ENCODE results near the gene SF3A2.

SF3A2 gene

GRCh38 chr19:2235381-2236063, 1.1 kb upstream of the SF3A2 start:
- peak overlapping the region; percentile 89 for H3K4me3 ChIP-seq (replicated peaks; ENCODE audit: low read depth, low read length)
- no peak for DNase-seq (ENCODE audit: extremely low read depth, low read depth)
- TF ChIP-seq CTCF (IDR thresholded peaks at IDR 0.05; ENCODE audit: low read depth, low read length, missing control alignments): no peak

- peak overlapping the region; percentile 89 for H3K4me3 ChIP-seq (replicated peaks; ENCODE audit: low read depth, low read length)
- TF ChIP-seq CTCF (IDR thresholded peaks at IDR 0.05; ENCODE audit: low read depth, low read length, missing control alignments): no peak
- DNase-seq (ENCODE audit: extremely low read depth, low read depth): no peak
These were observed 635 bp upstream of the SF3A2 start for GRCh38 chr19:2236064-2236313.

GRCh38 chr19:2237051-2237868, 636 bp downstream of the SF3A2 start:
- DNase-seq (ENCODE audit: extremely low read depth, low read depth): no peak
- H3K4me3 ChIP-seq (replicated peaks; ENCODE audit: low read depth, low read length): peak overlapping the region; percentile 89

GRCh38 chr19:2237869-2238153, 1.2 kb downstream of the SF3A2 start:
- TF ChIP-seq CTCF (IDR thresholded peaks at IDR 0.05; ENCODE audit: low read depth, low read length, missing control alignments): no peak
- DNase-seq (ENCODE audit: extremely low read depth, low read depth): no peak
- peak overlapping the region; percentile 89 for H3K4me3 ChIP-seq (replicated peaks; ENCODE audit: low read depth, low read length)

More at GRCh38 chr19:2237051-2237868, 636 bp downstream of the SF3A2 start:
- TF ChIP-seq CTCF (IDR thresholded peaks at IDR 0.05; ENCODE audit: low read depth, low read length, missing control alignments): no peak

- no peak for TF ChIP-seq CTCF (IDR thresholded peaks at IDR 0.05; ENCODE audit: low read depth, low read length, missing control alignments)
- no peak for DNase-seq (ENCODE audit: extremely low read depth, low read depth)
- H3K4me3 ChIP-seq (replicated peaks; ENCODE audit: low read depth, low read length): peak overlapping the region; percentile 89
These were observed 2.5 kb downstream of the SF3A2 start for GRCh38 chr19:2239173-2239572.

GRCh38 chr19:2239771-2240770, 3.4 kb downstream of the SF3A2 start:
- TF ChIP-seq CTCF (IDR thresholded peaks at IDR 0.05; ENCODE audit: low read depth, low read length, missing control alignments): no peak
- H3K4me3 ChIP-seq (replicated peaks; ENCODE audit: low read depth, low read length): peak overlapping the region; percentile 89
- no peak for DNase-seq (ENCODE audit: extremely low read depth, low read depth)
